Measurements from ENCODE around the gene TCHP. TPM values are rescaled to one million over a fixed set of nuclear protein-coding genes. Genes with fewer than 3 reads are reported as not detected.

Gene TCHP
- total RNA-seq, 1 donor from 2014 or later: 15.0 TPM

DNA sequence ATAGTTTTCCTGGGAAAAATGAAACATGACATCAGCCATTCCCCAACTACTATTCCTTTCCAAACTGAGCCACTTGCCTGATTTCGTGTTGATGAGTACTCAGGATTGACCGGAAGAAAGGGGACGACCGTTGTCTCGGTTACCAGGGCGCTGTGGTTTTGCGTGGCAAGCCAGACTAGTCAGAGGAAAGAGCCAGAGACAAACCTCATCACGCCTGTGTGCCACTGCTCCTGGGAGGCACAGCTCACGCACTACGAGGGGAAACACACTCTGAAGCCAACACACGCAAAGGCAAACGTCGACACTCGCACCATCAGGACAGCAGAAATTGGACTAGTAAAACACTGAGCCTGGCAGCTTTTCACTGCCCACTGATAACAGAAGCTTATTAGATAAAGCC is 61.1 kb downstream of the TCHP start:
- Histone ChIP-seq H3K27me3 (ENCODE audit: control insufficient read depth, insufficient read depth, low read length) (no peaks in the 10 kb centered on the region), H3K4me3 (ENCODE audit: low read depth, low read length) (no peak overlapping the region), H3K36me3 (ENCODE audit: control insufficient read depth, insufficient read depth, low read length) (no peaks in the 10 kb centered on the region)
- no peak for TF ChIP-seq CTCF (IDR thresholded peaks at IDR 0.05; ENCODE audit: insufficient read depth, low read length, poor library complexity, severe bottlenecking)
- DNase-seq (ENCODE audit: low read depth): no peak

DNA sequence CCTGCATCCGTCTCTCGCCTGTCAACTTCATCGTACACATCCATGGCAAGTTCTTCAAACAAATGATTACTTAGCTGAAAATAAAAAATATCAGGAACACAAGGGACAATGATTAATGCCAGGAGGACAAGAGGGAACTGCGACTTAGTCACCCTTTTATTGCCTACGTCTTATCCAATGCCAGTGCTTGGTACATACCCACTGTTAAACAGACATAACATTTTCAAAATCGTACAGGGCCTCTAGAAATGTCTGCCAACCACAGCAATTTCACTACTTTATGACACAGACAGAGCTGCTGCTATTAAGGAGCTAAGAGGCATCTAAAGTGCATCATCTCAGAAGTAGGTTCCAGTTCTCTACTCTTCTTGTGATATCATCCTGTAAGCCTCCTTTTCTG is 61.5 kb downstream of the TCHP start:
- no peak for TF ChIP-seq CTCF (IDR thresholded peaks at IDR 0.05; ENCODE audit: insufficient read depth, low read length, poor library complexity, severe bottlenecking)
- Histone ChIP-seq H3K36me3 (ENCODE audit: control insufficient read depth, insufficient read depth, low read length) (no peaks in the 10 kb centered on the region), H3K27me3 (ENCODE audit: control insufficient read depth, insufficient read depth, low read length) (no peaks in the 10 kb centered on the region), H3K4me3 (ENCODE audit: low read depth, low read length) (no peak overlapping the region)
- DNase-seq (ENCODE audit: low read depth): no peak

GRCh38 chr12:109962398-109962797 is 62.3 kb downstream of the TCHP start:
- no peaks in the 10 kb centered on the region for H3K36me3 ChIP-seq (ENCODE audit: control insufficient read depth, insufficient read depth, low read length)
- H3K4me3 ChIP-seq (ENCODE audit: low read depth, low read length): no peak overlapping the region
- DNase-seq (ENCODE audit: low read depth): no peak
- no peaks in the 10 kb centered on the region for H3K27me3 ChIP-seq (ENCODE audit: control insufficient read depth, insufficient read depth, low read length)
- TF ChIP-seq CTCF (IDR thresholded peaks at IDR 0.05; ENCODE audit: insufficient read depth, low read length, poor library complexity, severe bottlenecking): no peak

GRCh38 chr12:109963330-109963729 is 63.3 kb downstream of the TCHP start:
- no peaks in the 10 kb centered on the region for H3K36me3 ChIP-seq (ENCODE audit: control insufficient read depth, insufficient read depth, low read length)
- TF ChIP-seq CTCF (IDR thresholded peaks at IDR 0.05; ENCODE audit: insufficient read depth, low read length, poor library complexity, severe bottlenecking): no peak
- DNase-seq (ENCODE audit: low read depth): no peak
- H3K27me3 ChIP-seq (ENCODE audit: control insufficient read depth, insufficient read depth, low read length): no peaks in the 10 kb centered on the region
- no peak overlapping the region for H3K4me3 ChIP-seq (ENCODE audit: low read depth, low read length)

GRCh38 chr12:109963743-109964429 is 63.8 kb downstream of the TCHP start:
- DNase-seq (ENCODE audit: low read depth): no peak
- Histone ChIP-seq H3K36me3 (ENCODE audit: control insufficient read depth, insufficient read depth, low read length) (no peaks in the 10 kb centered on the region), H3K4me3 (ENCODE audit: low read depth, low read length) (no peak overlapping the region), H3K27me3 (ENCODE audit: control insufficient read depth, insufficient read depth, low read length) (no peaks in the 10 kb centered on the region)
- TF ChIP-seq CTCF (IDR thresholded peaks at IDR 0.05; ENCODE audit: insufficient read depth, low read length, poor library complexity, severe bottlenecking): no peak

DNA sequence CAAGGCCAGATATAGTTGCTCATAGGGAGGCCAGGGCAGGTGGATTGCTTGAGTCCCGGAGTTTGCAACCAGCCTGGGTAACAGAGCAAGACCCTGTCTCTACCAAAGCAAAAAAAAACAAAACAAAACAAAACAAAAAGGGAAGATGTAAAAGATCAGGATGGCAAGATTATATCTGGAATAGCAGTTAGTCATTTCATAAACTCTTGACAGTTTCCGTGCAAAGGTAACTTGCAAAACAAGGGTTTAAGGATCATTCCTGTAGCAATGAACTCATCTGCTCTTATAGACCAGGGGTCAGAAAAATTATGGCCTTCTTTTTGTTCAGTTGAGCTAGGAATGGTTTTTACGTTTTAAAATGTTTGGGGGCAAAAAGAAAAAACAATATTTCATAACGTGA is 66.5 kb downstream of the TCHP start:
- H3K36me3 ChIP-seq (ENCODE audit: control insufficient read depth, insufficient read depth, low read length): no peaks in the 10 kb centered on the region
- no peak for TF ChIP-seq CTCF (IDR thresholded peaks at IDR 0.05; ENCODE audit: insufficient read depth, low read length, poor library complexity, severe bottlenecking)
- no peak for DNase-seq (ENCODE audit: low read depth)
- H3K27me3 ChIP-seq (ENCODE audit: control insufficient read depth, insufficient read depth, low read length): no peaks in the 10 kb centered on the region
- no peak overlapping the region for H3K4me3 ChIP-seq (ENCODE audit: low read depth, low read length)

Measured in kidney epithelial cell (primary cell).